ENCODE data around the gene MECR. TPM values are rescaled to one million over a fixed set of nuclear protein-coding genes. Genes with fewer than 3 reads are reported as not detected.

Gene MECR
- total and polyA plus RNA-seq, 11 donors: 19.6 to 37.4 (median 33.1) TPM

DNA sequence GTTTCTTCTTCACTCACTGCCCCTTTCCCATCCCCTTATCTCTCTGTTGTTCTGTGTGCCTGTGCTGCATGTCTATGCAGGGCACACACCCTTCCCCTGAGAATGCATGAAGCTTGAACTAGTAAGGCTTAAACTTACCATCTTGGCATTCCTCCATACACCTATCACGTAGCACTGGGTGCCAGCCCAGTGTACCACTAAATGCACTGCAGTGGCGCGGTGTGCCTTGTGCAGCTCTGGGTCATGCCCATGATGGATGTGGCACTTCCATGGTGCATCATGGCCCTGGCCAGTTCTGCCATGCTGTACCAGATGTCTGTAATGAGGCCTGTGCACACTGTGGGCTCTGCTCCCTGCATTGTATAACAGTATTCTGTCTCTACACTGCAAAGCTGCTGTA, 16.3 kb upstream of the MECR start:
- 50 to 73% (median 66%) methylated on average over 1 to 3 of the region's 3 CpGs for WGBS, 4 donors
- intact Hi-C loops (cut with DNase I): loop anchor here in 5 of 10 donors (5.0 to 10.0 kb wide), 6 partner anchors 88 to 458 kb away; no protein-coding TSS in a partner anchor

DNA sequence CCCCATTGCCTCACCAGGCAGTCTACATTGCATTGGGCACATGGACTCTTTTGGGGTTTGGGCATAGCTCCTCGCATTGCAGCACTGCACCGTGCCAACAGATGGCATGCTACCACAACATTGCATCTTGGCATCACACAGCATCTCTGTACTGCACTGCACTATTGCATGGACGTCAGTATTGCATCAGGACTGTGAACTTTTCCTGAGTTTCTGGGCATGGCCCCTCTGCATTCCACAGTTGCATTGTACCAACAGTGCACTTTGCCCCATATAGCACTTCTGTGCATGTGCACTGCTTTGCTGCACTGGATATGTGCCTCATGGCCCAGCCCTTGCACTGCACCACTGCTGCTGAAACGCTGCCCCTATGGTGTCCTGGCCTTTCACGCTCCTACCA, 15.1 kb upstream of the MECR start:
- Histone ChIP-seq H3K4me3 (no peak overlapping the region), H3K27me3 (peaks cover 0 to 4% (median 0%) of the 10 kb centered on the region in 9 donors), H3K36me3 (no peaks in the 10 kb centered on the region), H3K4me1 (no peaks in the 10 kb centered on the region), H3K9me3 (no peaks in the 10 kb centered on the region), H3K27ac (no peak overlapping the region)
- WGBS, 4 donors: 61 to 90% (median 68%) methylated on average over 4 to 5 of the region's 5 CpGs
- intact Hi-C loops (cut with DNase I): loop anchor here in 5 of 10 donors (5.0 to 10.0 kb wide), 6 partner anchors 89 to 459 kb away; no protein-coding TSS in a partner anchor
- TF ChIP-seq, protein P1, sequence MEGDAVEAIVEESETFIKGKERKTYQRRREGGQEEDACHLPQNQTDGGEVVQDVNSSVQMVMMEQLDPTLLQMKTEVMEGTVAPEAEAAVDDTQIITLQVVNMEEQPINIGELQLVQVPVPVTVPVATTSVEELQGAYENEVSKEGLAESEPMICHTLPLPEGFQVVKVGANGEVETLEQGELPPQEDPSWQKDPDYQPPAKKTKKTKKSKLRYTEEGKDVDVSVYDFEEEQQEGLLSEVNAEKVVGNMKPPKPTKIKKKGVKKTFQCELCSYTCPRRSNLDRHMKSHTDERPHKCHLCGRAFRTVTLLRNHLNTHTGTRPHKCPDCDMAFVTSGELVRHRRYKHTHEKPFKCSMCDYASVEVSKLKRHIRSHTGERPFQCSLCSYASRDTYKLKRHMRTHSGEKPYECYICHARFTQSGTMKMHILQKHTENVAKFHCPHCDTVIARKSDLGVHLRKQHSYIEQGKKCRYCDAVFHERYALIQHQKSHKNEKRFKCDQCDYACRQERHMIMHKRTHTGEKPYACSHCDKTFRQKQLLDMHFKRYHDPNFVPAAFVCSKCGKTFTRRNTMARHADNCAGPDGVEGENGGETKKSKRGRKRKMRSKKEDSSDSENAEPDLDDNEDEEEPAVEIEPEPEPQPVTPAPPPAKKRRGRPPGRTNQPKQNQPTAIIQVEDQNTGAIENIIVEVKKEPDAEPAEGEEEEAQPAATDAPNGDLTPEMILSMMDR (IDR thresholded peaks at IDR 0.05): peak in 7 of 12 donors; percentile 23 to 49 (median 33)
- no peak for TF ChIP-seq POLR2A (IDR thresholded peaks at IDR 0.05)
- ATAC-seq: peak in 3 of 4 donors; percentile 47 to 63 (median 60)
- no peak for DNase-seq

More for the DNA sequence above, 16.3 kb upstream of the MECR start:
- no peaks in the 10 kb centered on the region for H3K9me3 ChIP-seq
- H3K4me1 ChIP-seq: no peaks in the 10 kb centered on the region
- no peaks in the 10 kb centered on the region for H3K36me3 ChIP-seq
- no peak overlapping the region for H3K4me3 ChIP-seq
- H3K27ac ChIP-seq: no peak overlapping the region
- peaks cover 0 to 4% (median 0%) of the 10 kb centered on the region in 9 donors for H3K27me3 ChIP-seq
- no peak for TF ChIP-seq POLR2A (IDR thresholded peaks at IDR 0.05)
- TF ChIP-seq, protein P1 (IDR thresholded peaks at IDR 0.05): no peak
- peak in 1 of 4 donors; percentile 8 for ATAC-seq
- no peak for DNase-seq

DNA sequence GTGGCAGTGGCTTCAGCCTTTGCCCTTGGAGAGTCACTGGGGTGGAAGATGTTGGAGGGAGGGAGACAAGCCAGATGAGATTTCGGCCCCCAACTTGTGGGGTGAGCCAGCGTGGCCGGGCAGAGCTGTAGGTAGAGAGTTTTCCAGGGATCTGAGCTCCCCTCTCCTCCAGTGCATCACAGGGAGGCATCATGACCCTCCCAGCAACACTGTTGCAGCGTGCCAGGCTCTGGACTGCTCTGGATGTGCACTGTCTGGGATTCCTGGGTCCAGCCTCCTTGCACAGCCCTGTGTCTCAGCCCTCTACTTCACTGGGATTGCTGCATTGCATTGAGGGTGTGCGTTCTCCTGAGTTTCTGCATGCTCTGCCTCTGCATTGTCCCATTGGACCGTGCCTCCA, 14.5 kb upstream of the MECR start:
- Histone ChIP-seq H3K4me3 (no peak overlapping the region), H3K27me3 (peaks cover 0 to 4% (median 0%) of the 10 kb centered on the region in 9 donors), H3K27ac (no peak overlapping the region), H3K9me3 (no peaks in the 10 kb centered on the region), H3K4me1 (no peaks in the 10 kb centered on the region), H3K36me3 (no peaks in the 10 kb centered on the region)
- no peak for DNase-seq
- TF ChIP-seq, protein P1 (IDR thresholded peaks at IDR 0.05): no peak
- TF ChIP-seq POLR2A (IDR thresholded peaks at IDR 0.05): no peak
- peak in 1 of 4 donors; percentile 4 for ATAC-seq
- 75 to 89% (median 80%) methylated on average over 5 to 6 of the region's 6 CpGs for WGBS, 4 donors
- intact Hi-C loops (cut with DNase I): loop anchor here in 5 of 10 donors (5.0 to 10.0 kb wide), 6 partner anchors 90 to 460 kb away; no protein-coding TSS in a partner anchor

DNA sequence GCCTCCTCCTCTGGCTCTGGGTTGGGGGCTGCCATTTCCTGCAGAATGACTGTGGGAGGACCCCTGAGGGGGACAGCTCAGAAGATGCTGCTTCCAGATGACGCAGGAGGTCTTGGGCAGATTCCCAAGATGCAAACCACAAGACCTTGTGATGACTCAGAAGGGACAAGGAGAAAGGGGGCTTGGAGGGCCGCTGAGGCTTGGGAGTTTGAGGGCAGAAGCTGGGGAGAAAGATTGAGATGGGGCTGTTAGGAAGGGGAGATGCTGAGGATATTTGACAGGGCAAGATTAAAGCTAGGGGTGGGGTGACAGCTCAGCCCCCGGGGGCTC, 13.1 kb upstream of the MECR start:
- 41 to 63% (median 58%) methylated on average over 3 of the region's 3 CpGs for WGBS, 4 donors
- Histone ChIP-seq H3K27ac (no peak overlapping the region), H3K4me3 (no peak overlapping the region), H3K27me3 (peaks cover 0 to 6% (median 0%) of the 10 kb centered on the region in 9 donors), H3K4me1 (peaks cover 0 to under 1% (median 0%) of the 10 kb centered on the region in 12 donors), H3K9me3 (no peaks in the 10 kb centered on the region), H3K36me3 (no peaks in the 10 kb centered on the region)
- DNase-seq (no peak), ATAC-seq (no peak)
- intact Hi-C loops (cut with DNase I): loop anchor here in 6 of 10 donors (5.0 to 10.0 kb wide), 6 partner anchors 91 to 1138 kb away; no protein-coding TSS in a partner anchor
- TF ChIP-seq, protein P1 (IDR thresholded peaks at IDR 0.05): no peak
- no peak for TF ChIP-seq POLR2A (IDR thresholded peaks at IDR 0.05)
